Loucy (cell line): ENCODE measurements around the gene KARS1.
A peak's percentile ranks its signal among the peaks of the same experiment; 100 is the strongest.

ENCODE experiments used
- H2AFZ ChIP-seq: fragments of 200-600 bp; sonication (generic); 2 replicates; pipeline ENCODE4 v1.6.0; 2016; ENCODE audit warnings: antibody characterized with exemption, mild to moderate bottlenecking, low read length, moderate library complexity
- H3F3A ChIP-seq: fragments of 200-600 bp; 2 replicates; pipeline ENCODE4 v1.6.0; 2016; ENCODE audit warnings: antibody characterized with exemption, low read depth, mild to moderate bottlenecking
- H3K27me3 ChIP-seq: fragments of 200-600 bp; sonication (generic); 2 replicates; pipeline ENCODE4 v1.6.1; 2014; ENCODE audit warnings: low read length, mild to moderate bottlenecking; ENCODE audit not compliant: insufficient read depth, poor library complexity, severe bottlenecking
- H3K36me3 ChIP-seq: fragments of 200-600 bp; sonication (generic); 2 replicates; pipeline ENCODE4 v1.6.1; 2016; ENCODE audit warnings: low read length; ENCODE audit not compliant: insufficient read depth
- H3K4me1 ChIP-seq: fragments of 200-600 bp; sonication (generic); 2 replicates; pipeline ENCODE4 v1.5.1; 2014; ENCODE audit warnings: low read length, mild to moderate bottlenecking; ENCODE audit not compliant: insufficient read depth, poor library complexity, severe bottlenecking
- H3K4me2 ChIP-seq: fragments of 200-600 bp; sonication (generic); 2 replicates; pipeline ENCODE4 v1.6.0; 2014; ENCODE audit warnings: antibody characterized with exemption, low read length, low read depth, mild to moderate bottlenecking; ENCODE audit not compliant: poor library complexity, severe bottlenecking
- H3K4me3 ChIP-seq: fragments of 200-600 bp; sonication (generic); 2 replicates; pipeline ENCODE4 v1.5.1; 2014; ENCODE audit warnings: low read length, mild to moderate bottlenecking, mixed read lengths; ENCODE audit not compliant: poor library complexity, severe bottlenecking
- H3K79me2 ChIP-seq: fragments of 200-600 bp; sonication (generic); 2 replicates; pipeline ENCODE4 v1.6.1; 2014; ENCODE audit warnings: low read length; ENCODE audit not compliant: insufficient read depth
- H3K9ac ChIP-seq: fragments of 200-600 bp; sonication (generic); 2 replicates; pipeline ENCODE4 v1.6.0; 2014; ENCODE audit warnings: mild to moderate bottlenecking, low read depth, low read length, moderate library complexity; ENCODE audit not compliant: poor library complexity, severe bottlenecking
- H3K9me2 ChIP-seq: fragments of 200-600 bp; sonication (generic); replicated peaks from 2 replicates; pipeline ENCODE4 v1.6.1; 2016; ENCODE audit warnings: low read depth, low read length, mixed read lengths
- H3K9me3 ChIP-seq: fragments of 200-600 bp; sonication (generic); 2 replicates; pipeline ENCODE4 v1.6.1; 2014; ENCODE audit warnings: mild to moderate bottlenecking, antibody characterized with exemption, low read length, low read depth; ENCODE audit not compliant: insufficient read depth
- H4K20me1 ChIP-seq: fragments of 200-600 bp; sonication (generic); 2 replicates; pipeline ENCODE4 v1.6.0; 2014; ENCODE audit warnings: antibody characterized with exemption, low read length, mild to moderate bottlenecking; ENCODE audit not compliant: insufficient read depth, poor library complexity, severe bottlenecking
- EZH2phosphoT487 ChIP-seq: fragments of 200-600 bp; IDR thresholded peaks from 2 replicates; pipeline ENCODE4 v1.6.1; 2018; ENCODE audit warnings: antibody characterized with exemption, mild to moderate bottlenecking, moderate library complexity, borderline replicate concordance
- TF ChIP-seq, protein P1 (sequence below): fragments of 200-600 bp; sonication (generic); conservative IDR thresholded peaks from 2 replicates; pipeline ENCODE4 v1.5.1; 2014; ENCODE audit warnings: mild to moderate bottlenecking, antibody characterized with exemption, low read length

Gene KARS1

DNA sequence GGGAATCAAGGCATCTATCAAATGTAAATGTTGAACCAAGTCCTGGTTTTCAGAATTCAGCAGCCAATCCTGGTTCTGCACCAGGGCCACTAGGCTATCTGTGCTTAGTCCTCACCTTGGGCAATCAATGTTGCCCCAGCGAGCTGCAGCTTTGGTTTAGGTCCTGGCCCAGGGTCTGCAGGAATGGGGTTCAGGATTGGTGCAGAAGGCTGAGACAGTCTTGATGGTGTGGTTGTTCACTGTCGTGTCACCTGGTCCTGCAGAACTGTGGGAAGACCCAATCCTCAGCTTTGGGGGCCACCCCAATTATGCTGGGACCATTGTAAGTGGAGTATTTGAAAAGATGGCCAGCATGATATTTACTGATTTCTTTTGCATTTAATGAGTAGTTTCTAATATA lies 10.7 kb upstream of the KARS1 start:
- TF ChIP-seq EZH2phosphoT487, result no peak
- TF ChIP-seq, protein P1, sequence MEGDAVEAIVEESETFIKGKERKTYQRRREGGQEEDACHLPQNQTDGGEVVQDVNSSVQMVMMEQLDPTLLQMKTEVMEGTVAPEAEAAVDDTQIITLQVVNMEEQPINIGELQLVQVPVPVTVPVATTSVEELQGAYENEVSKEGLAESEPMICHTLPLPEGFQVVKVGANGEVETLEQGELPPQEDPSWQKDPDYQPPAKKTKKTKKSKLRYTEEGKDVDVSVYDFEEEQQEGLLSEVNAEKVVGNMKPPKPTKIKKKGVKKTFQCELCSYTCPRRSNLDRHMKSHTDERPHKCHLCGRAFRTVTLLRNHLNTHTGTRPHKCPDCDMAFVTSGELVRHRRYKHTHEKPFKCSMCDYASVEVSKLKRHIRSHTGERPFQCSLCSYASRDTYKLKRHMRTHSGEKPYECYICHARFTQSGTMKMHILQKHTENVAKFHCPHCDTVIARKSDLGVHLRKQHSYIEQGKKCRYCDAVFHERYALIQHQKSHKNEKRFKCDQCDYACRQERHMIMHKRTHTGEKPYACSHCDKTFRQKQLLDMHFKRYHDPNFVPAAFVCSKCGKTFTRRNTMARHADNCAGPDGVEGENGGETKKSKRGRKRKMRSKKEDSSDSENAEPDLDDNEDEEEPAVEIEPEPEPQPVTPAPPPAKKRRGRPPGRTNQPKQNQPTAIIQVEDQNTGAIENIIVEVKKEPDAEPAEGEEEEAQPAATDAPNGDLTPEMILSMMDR, result no peak
- Histone ChIP-seq H3K4me3 (no peak overlapping the region), H3K27me3 (no peaks in the 10 kb centered on the region), H3F3A (0 out of 2 replicates have a peak, but pooled peaks cover 2% of the 10 kb centered on the region), H3K9ac (no peak overlapping the region), H4K20me1 (peaks cover 25% of the 10 kb centered on the region), H3K4me2 (no peak overlapping the region), H3K9me2 (no peaks in the 10 kb centered on the region), H3K36me3 (peaks cover 59% of the 10 kb centered on the region; the same call in 1 of the 2 replicates), H3K79me2 (peaks cover 18% of the 10 kb centered on the region), H2AFZ (no peak overlapping the region), H3K9me3 (no peaks in the 10 kb centered on the region), H3K4me1 (peaks cover 10% of the 10 kb centered on the region)

DNA sequence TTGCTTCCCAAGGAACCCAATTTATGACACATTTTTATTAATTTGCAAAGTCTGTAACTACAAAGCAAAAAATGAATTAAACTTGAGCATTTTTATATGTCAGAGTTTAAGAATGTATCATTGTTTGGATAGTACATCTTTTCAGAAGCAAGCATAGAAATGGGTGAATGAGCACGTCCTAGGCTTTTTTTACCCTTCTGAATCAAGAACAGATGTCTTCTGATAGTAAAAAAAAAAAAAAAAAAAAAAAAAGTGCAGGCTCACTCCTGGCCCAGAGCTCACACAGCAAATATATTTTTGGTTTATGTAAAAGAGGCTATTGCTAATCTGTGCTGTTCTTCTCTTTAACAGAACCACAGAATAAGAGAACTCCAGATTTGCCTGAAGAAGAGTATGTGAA lies 6.5 kb upstream of the KARS1 start:
- Histone ChIP-seq H3K4me2 (peak overlapping the region; percentile 96), H3K4me1 (peaks cover 37% of the 10 kb centered on the region), H3K9me3 (no peaks in the 10 kb centered on the region), H3K4me3 (peak overlapping the region; percentile 98), H3F3A (0 out of 2 replicates have a peak, but pooled peaks cover 2% of the 10 kb centered on the region), H3K79me2 (peaks cover 61% of the 10 kb centered on the region), H3K36me3 (peaks cover 52% of the 10 kb centered on the region; the same call in 1 of the 2 replicates), H2AFZ (no peak overlapping the region), H3K27me3 (no peaks in the 10 kb centered on the region), H4K20me1 (peaks cover 67% of the 10 kb centered on the region), H3K9me2 (no peaks in the 10 kb centered on the region), H3K9ac (peak overlapping the region; percentile 97)
- TF ChIP-seq, protein P1, result no peak
- no peak for TF ChIP-seq EZH2phosphoT487

DNA sequence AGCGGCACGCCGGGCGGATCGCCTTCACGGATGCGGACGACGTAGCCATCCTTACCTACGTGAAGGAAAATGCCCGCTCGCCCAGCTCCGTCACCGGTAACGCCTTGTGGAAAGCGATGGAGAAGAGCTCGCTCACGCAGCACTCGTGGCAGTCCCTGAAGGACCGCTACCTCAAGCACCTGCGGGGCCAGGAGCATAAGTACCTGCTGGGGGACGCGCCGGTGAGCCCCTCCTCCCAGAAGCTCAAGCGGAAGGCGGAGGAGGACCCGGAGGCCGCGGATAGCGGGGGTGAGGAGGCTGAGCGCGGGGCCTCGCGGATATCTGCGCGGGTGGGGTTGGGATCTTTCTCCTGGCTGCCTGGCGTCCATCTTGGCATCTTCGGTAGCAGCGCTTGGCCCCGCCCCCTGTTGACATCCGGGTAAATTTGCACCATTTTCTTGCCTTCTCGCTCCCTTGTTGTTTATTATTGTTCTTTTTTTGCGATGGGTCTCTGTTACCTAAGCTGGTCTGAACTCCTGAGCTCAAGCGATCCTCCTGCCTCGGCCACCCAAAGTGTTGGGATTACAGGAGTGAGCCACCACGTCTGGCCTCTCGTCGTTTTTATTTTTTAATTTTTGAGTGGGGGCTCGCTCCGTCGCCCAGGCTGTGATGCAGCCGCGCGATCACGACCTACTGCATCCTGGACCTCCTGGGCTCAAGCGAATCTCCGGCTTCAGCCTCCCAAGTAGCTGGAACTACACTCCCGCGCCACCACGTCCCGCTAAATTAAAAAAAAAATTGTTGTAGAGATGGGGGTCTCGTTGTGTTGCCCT lies 1.0 kb upstream of the KARS1 start:
- TF ChIP-seq, protein P1, result no peak
- TF ChIP-seq EZH2phosphoT487, result no peak
- peaks cover 95% of the 10 kb centered on the region for H3K79me2 ChIP-seq
- peaks cover 4% of the 10 kb centered on the region; the same call in 1 of the 2 replicates for H3F3A ChIP-seq
- H3K9me3 ChIP-seq, result no peaks in the 10 kb centered on the region
- no peaks in the 10 kb centered on the region; the same call in 1 of the 2 replicates for H3K36me3 ChIP-seq
- H2AFZ ChIP-seq, result peak overlapping the region; percentile 95
- peak overlapping the region; percentile 98 for H3K4me3 ChIP-seq
- H3K4me1 ChIP-seq, result peaks cover 61% of the 10 kb centered on the region
- H3K9ac ChIP-seq, result peak overlapping the region; percentile 97
- H3K9me2 ChIP-seq, result no peaks in the 10 kb centered on the region
- H4K20me1 ChIP-seq, result peaks cover 86% of the 10 kb centered on the region
- peak overlapping the region; percentile 96 for H3K4me2 ChIP-seq
- no peaks in the 10 kb centered on the region for H3K27me3 ChIP-seq
